CD4-positive, alpha-beta T cell treated with Interleukin-2 at 100 ng/mL for 4 hours (primary cell): ENCODE measurements around the gene HID1.
A peak's percentile ranks its signal among the peaks of the same experiment; 100 is the strongest.

Source experiments
- DNase-seq: peaks from one replicate; pipeline ENCODE4 v3.0.0-alpha.2; 2020; ENCODE audit warnings: low spot score

HID1 gene

DNA sequence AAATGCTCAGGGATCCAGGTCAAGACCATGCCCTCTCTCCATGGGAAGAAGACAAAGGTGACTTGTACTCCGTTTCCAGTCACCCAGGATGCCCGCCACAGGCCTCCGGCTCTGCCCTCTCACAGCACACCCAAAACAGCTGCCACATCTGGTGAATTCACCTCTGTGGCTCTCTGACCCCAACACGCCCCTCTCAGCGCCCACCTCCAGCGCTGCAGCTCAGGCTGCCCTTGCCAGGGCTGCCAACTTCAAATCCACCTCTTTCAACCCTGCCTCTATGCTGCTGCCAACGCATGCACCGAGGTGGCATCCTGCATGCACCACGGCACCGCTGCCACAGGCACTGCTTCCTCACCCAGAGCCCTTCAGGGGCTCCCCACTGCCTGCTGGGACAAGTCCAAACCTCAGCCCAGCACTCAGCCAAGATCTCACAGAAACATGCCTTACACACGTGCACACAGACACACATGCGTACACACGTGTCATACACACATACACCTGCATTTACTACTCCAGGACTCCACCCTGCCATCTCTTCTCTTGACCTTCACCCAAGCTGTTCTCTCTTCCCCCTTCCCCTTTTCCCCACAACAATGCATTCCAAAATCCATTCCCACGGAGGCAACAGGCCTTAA, 7.5 kb downstream of the HID1 start:
- no peak for DNase-seq

DNA sequence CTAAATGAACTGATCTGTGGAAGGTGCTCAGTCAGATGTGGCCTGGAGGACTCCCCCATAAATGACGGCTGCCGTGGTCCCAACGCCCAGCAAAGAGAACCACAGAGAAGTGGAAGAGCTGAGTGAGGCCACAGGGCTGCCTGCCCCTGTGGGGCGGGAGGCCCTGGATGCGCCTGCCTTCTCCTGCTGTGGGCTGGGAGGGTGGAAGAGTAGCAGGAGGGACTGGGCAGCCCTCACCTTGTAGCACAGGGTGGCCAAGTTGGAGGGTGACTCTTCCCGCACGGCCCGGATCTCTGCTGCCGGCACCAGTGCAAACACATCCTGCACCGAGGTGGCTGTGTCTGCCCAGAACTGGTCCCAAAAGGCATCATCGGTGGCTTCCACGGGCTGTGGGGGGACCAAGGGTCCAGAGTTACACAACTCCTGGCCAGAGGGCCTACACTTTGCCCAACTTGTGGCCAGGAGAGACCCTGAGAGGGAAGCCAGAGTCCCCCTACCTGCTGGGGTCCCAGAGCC, 8.3 kb downstream of the HID1 start:
- DNase-seq: no peak

DNA sequence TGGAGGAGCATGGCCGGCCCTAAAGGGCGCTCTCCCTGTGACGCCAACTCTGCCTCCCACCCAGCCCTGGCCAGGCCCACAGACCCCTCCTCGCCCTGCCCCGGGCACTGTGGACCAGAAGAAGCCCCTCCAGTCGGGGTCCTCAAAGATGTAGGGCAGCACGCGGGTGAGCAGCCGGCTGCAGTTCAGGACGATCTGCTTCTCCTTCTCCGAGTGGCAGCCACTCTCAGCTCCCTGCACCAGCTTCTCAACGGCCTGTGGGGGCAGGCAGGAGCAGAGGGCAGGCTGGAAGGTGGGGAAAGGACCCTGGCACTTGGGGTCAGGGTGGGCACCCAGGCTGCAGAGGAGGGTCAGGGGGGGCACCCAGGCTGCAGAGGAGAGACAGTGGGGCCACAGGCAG, 8.9 kb downstream of the HID1 start:
- no peak for DNase-seq

DNA sequence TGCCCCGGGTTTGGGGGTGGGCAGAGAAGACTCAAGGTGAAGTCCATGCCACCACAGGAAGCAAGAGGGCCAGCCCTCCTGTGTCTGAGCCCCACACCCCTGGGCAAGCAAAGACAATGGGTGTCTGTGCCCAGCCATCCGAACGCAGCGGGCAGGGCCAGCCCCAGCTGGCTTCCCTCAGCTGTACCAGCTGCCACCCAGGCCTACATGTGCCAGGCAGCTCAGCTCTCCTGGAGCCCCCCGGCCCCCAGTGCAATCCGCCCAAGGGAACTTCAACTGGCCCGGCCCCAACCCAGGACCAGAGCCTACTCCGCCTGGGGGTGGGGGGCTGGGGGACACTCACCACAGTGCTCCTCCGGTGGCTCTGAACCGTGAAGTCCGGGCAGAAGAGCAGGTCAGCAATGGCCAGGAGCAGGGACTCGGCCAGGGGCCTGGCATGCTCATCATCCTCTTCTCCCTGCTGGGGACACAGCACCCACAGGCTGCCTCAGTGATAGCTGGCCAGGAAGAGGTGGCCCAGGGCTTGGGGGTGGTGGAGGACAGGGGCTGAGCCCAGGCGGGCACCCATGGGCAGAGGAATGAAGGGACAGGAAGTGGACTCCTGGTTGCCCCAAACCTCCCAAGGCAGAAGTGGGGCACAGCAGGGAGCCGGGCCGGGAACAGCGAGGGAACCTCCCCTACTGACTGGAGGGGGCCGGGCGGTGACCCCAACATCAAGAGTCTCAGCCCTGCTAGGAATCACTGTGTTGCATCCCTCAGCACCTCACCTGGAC, 9.8 kb downstream of the HID1 start:
- no peak for DNase-seq

DNA sequence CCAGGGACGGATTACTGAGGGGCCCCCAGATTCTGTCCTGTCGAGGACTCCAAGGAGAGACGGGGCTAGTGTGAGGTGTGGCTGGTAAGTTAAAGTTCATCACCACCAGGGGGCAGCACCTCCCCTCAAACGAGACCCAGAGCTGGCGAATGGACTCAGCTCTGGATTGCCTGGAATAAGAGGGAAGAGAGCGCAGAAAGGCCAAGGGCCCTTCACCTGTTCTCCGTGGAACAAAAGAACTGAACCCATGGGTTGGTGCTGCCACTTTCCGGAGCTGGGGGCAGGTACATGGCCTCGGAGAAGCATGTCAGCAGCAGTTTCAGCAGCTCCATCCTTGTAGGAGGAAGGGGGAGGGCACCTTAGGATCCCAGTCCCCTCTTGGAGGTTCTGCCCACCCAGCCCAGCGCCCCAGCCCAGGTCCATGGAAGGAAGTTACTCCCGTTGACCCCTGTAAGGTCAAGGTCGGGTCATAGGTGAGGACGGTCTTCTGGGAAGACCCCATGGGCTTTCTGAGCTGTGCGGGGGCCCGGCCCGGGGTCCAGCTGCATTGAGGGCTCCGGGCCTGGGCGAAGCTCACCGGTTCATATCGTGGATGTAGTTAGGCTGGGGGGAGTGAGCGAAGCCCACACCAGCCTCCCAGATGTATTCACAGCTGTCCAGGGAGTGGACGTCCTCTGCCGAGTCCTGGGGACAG, 10.8 kb downstream of the HID1 start:
- peak; percentile 84 for DNase-seq

DNA sequence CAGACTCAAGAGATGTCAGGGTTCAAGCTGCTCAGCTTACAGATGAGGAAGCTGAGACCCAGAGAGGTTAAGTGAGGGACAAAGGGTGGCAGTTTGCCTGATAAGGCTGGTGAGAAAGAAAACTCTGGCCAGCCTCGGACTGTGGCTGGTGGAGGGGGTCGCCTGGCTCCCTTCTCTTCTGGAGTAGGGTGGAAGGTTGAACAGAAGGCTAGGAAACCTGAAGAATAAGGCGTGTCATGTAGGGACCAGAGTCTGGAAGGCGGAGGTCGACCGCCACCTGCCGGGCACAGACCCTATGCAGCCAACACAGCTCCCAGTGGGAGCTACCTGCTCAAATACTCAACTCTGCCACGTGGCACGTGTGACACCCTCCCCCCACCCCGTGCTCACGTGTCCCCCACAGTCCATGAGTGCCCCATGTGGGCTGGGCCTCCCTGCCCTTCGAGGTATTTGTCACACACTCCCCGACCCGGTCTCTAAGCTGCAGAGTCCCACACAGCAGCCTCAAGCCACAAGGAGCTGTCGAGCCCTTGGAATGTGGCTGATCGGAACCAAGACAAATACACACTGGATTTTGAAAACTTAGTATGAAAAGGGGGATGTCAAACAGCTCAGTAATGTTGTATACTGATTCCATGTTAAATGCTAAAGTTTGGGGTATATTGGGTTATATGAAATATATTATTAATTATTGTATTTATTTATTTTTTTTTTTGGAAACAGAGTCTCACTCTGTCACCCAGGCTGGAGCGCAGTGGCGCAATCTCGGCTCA, 11.8 kb downstream of the HID1 start:
- peak; percentile 49 for DNase-seq

DNA sequence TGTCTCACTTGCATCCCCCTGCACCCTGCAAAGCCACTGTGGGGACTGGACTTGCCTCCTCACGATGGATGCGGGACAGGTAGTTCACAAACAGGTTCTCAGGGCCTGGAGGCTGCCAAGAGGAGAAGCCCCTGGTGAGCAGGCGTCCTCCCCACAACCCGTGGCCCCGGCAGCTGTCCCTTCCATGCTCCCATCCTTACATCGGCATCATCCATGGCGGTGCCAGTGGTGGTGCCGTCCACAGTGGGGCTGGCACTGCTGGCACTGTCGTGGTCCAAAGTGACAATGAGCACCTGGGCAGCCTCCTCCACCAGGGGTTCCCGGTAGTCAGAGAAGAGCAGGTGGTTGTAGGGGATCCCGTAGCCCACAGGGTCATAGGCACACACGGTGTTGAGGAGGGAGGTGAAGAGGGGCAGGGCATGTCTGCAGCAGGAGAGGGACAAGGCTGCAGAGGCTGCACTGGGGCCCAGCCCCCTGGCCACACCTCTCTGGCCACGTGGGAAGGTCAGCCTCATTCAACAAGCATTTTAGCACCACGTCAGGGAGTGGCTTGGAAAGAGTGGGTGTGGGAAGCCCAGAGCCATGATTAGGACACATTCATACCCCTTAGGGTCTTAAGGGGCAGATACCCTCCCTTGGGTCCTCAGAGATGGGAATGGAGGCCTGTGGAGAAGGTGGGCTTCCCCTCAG, 12.6 kb downstream of the HID1 start:
- no peak for DNase-seq

DNA sequence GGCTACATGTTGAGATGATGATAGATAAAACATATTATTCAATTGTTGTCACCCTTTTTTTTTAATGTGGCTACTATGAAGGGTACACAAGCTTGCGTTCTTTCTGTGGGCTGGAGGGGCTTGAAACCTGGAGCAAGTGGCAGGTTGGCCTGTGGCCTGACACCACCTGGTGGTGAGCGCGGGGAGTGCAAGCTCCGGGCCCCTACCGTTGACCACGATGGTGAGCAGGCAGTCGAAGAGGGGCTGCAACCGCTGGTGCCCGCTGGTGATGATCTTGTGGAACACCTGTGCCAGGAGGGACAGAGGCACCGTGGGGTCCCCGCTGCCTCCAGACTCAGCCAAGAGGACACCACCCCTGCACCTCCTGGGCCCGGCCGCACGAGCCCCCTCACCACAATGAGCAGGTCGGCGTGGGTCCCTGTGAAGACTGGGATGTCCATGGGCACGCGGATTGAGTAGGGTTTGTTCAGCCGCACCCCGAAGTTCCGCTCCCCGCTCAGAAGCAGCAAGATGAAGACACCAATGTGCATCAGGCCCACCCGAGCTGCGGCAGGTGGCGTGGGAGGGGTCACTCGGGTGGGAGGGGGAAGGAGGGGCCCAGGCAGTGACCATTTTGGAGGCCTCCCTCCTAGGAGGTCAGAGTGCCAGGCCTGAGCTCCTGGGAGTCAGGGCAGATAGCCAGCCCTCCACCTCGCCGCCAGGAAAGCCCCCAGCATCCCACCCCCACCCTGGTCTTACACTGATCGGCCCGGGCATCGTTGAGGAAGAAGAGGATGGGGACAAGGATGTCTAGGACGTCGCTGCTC, 14.4 kb downstream of the HID1 start:
- DNase-seq: peak; percentile 76

DNA sequence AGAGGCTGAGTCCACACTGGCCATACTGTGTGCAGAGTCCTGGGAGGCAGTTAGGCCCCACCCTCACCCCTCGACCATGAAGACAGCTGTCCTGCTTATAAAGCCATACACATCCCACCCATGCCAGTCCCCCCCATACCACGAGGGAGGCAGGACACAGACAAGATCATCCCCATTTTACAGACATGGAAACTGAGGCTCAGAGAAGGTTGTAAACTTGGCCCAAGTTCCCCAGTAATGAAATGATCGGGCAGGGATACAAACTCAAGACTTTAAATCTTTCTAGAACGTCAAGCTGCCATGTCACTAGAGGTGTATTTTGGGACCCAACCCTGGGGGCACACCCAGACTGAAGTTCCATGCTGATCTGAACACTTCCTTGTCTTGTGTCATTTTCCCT, 16.5 kb downstream of the HID1 start:
- DNase-seq: no peak

DNA sequence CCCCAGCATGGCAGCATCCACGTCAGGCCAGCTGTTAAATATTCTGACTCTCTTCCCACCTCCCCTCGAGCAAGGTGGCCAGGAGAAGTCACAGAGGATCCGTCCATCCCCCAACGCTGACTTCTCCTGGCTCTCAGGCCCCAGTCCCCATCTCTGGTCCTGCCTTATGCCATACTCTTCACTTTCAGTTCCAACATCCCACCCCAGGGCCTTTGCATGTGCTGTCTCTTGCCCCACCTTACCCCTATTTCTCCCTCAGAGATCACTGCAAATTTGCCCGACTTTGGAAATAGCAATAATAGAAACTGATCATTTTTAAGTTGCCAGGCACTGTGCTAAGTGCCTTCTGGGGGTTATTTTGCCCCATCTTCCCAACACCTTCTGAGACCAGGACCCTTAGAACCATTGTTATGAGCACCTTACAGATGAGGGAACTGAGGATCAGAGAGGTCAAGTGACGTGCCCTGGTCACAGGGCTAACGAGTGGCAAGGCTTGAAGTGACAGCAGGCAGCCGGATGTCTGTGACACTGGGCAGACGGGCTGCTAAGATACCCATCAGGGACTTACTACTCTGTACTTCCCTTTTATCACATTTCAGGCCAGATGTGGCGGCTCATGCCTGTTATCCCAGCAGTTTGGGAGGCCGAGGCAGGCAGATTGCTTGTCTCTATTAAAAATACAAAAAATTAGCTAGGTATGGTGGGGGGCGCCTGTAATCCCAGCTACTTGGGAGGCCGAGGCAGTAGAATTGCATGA, 17.7 kb downstream of the HID1 start:
- no peak for DNase-seq

DNA sequence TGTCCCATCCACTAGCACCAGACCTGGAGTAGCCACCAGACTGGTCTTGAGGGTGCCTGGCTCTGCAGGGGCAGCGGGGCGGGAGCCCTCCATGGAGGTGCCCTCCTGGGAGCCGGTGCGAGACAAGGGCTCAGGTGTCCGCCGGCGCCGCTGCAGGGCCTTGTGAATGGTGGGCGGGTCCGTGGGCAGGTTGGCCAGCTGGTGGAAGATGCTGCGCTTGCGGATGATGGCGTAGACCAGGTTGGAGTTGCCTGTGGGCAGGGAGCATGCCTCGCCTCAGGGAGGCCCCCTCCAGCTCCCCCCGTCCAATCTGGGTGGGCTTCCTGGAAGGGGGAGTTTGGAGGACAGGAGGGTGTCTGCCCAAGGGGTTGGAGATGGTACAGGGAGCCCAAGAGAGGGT, 18.4 kb downstream of the HID1 start:
- DNase-seq: no peak

DNA sequence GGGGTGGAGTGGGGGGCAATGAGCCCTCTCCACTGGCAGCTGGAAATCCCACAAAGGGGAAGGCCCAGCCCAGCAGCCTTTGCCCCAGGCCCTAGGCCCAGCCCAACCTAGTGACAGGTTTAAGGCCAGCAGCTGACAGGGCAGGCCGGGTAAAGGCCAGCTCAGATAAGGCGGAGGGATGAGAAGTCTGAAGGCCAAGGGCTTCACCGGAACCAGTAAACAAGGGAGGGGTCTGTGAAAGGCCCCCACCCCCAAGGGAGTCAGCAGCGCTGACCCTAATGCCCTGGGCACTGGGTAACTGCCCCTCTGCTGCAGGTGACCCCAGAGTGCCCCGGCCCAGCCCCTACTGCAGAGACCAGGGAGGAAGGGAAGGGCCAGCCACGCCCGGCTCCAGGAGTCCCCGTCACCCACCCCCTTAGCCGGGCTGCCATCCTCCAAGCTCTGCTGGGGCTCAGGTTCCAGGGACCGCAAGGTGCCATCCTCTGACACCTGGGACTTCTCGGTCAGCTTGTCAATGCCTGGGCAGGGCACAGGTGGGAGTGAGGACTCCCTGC, 19.3 kb downstream of the HID1 start:
- DNase-seq: no peak

DNA sequence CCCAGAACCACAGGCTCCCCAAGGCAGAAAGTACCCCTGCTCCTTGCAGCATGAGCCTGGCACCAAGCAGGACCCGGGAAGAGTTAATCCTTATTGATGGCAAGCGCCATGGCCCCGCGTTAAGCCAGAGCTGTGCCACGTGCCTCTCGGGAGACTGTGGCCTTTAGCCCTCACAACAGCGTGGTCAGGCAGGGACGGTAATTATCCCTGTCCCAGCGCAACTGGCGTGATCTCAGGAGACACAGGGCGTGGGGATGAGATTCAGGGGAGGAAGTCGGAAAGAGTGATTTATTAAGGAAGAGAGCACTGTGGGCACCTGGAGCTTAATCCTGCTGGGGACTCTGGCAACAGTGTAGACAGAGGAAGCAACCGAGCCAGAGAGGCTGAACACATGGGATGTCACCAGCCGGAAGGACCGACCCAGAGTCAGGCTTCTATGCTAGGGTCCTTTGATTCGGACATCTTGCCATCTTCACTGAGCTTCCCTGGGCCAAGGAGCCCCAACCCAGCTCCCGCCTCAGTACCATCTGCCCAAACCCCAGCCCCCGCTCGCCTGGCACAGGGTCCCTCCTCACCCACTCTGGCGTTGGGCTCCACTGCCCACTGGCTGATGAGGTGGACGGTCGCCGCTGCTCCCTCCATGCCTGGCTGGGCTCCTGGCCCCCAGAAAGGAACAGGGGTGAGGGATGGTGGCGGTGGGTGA, 20.0 kb downstream of the HID1 start:
- no peak for DNase-seq

DNA sequence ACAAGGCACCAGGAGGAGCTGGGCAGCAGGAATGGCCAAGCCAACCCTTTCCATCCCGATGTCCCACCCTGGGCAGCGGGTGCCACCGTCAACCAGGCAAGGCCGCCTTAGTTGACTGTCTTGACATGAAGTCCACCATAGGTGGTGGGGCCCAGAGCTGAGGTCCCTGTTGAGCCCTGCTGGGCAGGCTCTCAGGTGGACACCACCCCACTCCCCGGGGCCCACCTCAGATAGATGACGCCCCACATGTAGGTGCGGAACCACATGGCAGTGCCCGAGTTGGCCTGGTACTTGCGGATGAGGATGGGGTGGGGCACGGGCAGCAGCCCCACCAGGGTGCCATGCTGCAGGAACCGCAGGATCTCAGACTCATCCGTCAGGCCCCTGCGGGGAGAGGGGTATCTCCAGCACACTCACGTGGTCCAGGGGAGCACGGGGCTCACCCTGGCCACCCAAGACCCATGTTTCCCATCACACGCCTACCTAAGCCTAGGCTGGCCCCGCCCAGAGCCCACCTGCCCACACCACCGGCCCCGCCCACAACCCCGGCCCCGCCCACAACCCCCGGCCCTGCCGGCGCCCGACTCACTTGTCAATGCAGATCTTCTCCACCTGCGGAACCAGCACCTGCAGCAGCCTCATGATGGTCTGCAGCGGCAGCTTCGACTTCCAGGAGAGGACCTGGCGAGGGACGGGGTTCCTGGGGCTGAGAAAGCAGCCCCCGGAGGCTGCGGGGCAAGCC, 20.7 kb downstream of the HID1 start:
- DNase-seq: no peak

DNA sequence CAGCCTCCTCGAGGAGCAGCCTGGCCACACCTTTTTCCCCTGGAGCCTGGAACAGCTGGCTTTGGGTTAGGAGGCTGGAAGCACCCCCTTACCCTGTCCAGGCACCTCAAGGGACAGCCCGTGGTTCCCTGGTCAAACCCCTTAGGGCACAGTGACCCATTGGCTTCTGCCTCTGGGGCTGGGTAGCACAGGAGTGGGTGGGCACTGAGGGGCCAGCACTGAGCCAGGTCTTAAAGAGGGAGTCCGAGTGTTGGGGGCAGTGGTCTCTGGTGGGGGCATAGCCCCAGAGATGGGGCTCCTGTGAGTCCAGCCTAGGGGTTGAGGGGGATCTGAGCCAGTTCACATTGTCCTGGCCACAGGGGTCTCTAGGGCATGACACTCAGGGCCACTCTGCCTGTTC, 21.5 kb downstream of the HID1 start:
- no peak for DNase-seq

DNA sequence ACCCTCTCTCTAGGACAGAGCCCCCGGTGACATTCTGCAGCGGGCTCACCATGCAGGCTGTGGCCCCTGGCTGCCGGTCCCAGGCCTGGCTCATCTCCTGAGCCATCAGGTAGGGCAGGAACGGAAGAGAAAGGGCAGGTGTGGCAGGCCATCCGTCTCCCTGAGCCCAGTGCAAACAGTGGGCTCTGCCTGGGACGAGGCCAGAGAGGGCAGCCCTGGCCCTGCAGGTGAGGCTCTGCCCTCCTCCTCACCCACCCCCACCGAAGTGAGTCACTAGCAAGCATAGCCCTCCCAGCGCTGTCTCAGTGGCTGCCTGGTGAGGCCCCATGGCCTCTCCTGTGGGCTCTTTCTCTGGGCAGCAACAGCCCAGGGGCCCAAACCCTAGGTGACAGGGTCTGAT, 22.4 kb downstream of the HID1 start:
- no peak for DNase-seq

DNA sequence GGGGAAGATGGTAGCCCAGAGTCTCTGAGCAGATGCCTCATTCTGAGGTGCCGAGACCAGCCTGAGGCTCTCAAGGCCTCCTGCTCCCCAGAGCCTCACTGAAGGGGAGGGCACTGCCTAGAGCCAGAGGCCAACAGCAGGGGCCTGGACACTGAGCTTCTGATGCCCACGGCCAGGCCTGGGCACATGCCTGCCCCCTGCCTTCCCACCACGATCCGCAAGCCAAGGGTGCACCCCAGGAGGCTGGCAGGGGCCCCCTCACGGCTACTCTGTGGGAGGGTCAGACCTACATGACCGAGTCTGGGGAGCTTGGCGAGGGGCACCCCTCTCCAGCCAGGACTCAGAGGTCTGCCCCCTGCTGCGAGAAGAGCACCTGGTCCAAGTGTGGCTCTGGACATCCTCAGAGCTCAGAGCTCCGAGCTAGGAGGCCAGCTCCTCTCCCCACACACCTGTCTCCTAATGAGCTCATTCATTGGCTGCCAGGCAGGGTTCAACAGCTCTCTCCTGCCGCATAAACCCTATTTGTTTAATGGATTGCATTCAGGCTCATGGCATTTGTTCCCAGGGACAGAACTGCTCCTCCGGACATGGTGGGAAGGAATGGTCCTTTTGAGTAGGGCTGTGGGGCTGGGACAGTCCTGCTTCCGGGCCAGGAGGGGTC, 23.0 kb downstream of the HID1 start:
- no peak for DNase-seq
